Large intestine (tissue), 3 donors: ENCODE measurements around the gene SEMA5A. TPM values are rescaled to one million over a fixed set of nuclear protein-coding genes. Genes with fewer than 3 reads are reported as not detected.

Source experiments
- DNase-seq, 2 donors: peaks; one replicate each; pipeline versions ENCODE4 v3.0.0 to v3.0.0-alpha.2; 2013
- H3K27ac ChIP-seq: one replicate; pipeline ENCODE4 v1.5.1; 2013; ENCODE audit warnings: low read length
- H3K27me3 ChIP-seq: 2 replicates; pipeline ENCODE4 v1.6.1; 2013; ENCODE audit warnings: low read length; ENCODE audit not compliant: control insufficient read depth, insufficient read depth
- H3K36me3 ChIP-seq: 2 replicates; pipeline ENCODE4 v1.6.1; 2013; ENCODE audit warnings: low read length; ENCODE audit not compliant: control insufficient read depth, insufficient read depth
- H3K4me1 ChIP-seq: one replicate; pipeline ENCODE4 v1.6.1; 2013; ENCODE audit warnings: low read length; ENCODE audit not compliant: control insufficient read depth, insufficient read depth
- H3K4me3 ChIP-seq: one replicate; pipeline ENCODE4 v1.5.1; 2013; ENCODE audit warnings: low read length
- H3K9me3 ChIP-seq: one replicate; pipeline ENCODE4 v1.6.1; 2013; ENCODE audit warnings: mild to moderate bottlenecking, low read depth, low read length, moderate library complexity; ENCODE audit not compliant: control insufficient read depth
- WGBS: methylation state at CpG from one replicate; pipeline ENCODE4 v1.1.5; 2013; ENCODE audit warnings: low lambda C conversion rate; ENCODE audit not compliant: insufficient coverage; 5-methylcytosine and 5-hydroxymethylcytosine counted together
- polyA plus RNA-seq: library from polyadenylated mRNA; unstranded; fragments of 120-200 nt; gene quantifications from one replicate; pipeline ENCODE4 v1.2.1, GENCODE V29; 2013

SEMA5A gene
- polyA plus RNA-seq, 1 donor = 11.9 TPM

DNA sequence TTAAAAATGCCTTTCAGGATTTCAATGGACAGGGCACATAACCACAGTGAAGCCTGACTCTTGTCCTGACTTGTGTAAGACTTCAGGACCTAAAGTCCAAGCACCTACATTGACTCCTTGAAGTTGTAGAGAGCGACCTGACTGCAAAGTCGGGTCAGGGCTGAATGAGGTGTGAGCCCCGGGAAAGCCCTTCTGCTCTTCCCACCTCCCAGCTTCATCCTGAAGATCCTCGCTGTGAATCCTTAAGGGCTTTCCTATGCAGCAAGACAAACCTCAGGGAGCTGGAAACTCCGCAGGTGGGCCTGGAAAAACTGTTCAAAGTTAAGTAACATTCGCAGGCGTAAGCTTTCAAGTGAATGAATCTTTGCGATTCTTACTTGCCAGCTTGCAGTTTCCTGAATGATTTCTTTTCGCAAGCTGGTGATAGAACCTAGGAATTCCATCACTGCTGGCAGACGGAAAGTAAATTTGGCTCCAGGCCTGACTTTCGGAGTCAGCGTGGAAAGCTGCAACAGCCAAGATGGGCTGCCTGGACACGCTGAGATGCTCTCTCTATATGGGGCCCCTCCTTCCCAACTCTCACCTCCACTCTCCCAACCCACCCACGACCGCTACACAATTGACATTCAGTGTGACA lies 10.9 kb downstream of the SEMA5A start:
- Histone ChIP-seq H3K27ac (no peak overlapping the region), H3K27me3 (no peaks in the 10 kb centered on the region), H3K4me1 (no peaks in the 10 kb centered on the region), H3K4me3 (no peak overlapping the region), H3K9me3 (no peaks in the 10 kb centered on the region), H3K36me3 (no peaks in the 10 kb centered on the region)
- DNase-seq = no peak
- no CpG with 5 or more reads among the region's 15 CpGs for WGBS

- 90% methylated on average over 2 of the region's 7 CpGs for WGBS
- Histone ChIP-seq H3K27me3 (no peaks in the 10 kb centered on the region), H3K36me3 (no peaks in the 10 kb centered on the region)
These were observed 12.1 kb downstream of the SEMA5A start for GRCh38 chr5:9533562-9534364.

GRCh38 chr5:9533096-9533495 lies 12.8 kb downstream of the SEMA5A start:
- Histone ChIP-seq H3K27ac (no peak overlapping the region), H3K36me3 (no peaks in the 10 kb centered on the region), H3K4me3 (no peak overlapping the region), H3K4me1 (no peaks in the 10 kb centered on the region), H3K27me3 (no peaks in the 10 kb centered on the region), H3K9me3 (no peaks in the 10 kb centered on the region)
- DNase-seq = no peak
- WGBS = 100% methylated on average over 2 of the region's 4 CpGs

More at GRCh38 chr5:9533562-9534364, 12.1 kb downstream of the SEMA5A start:
- no peak overlapping the region for H3K27ac ChIP-seq
- DNase-seq = no peak
- no peak overlapping the region for H3K4me3 ChIP-seq
- H3K4me1 ChIP-seq = no peaks in the 10 kb centered on the region
- no peaks in the 10 kb centered on the region for H3K9me3 ChIP-seq

DNA sequence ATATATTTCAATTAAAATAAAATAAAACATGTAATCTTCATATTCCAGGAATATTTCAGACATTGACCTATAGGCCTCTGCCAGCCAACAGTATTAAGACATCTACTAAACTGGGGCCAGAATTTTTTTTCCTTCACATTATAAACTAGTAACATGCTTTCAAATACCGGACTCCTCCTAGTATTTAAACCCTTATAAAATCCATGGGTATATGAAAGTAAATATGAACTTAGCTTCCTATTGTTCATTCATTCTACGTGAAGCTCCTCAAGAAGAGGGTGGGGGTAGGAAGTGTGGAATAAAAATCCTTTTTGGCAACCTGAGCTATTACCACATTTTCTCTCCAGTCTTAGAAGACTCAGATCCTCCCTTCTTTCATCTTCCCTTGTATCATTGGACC lies 16.4 kb downstream of the SEMA5A start:
- H3K36me3 ChIP-seq = no peaks in the 10 kb centered on the region
- no peaks in the 10 kb centered on the region for H3K4me1 ChIP-seq
- H3K27me3 ChIP-seq = no peaks in the 10 kb centered on the region
- H3K4me3 ChIP-seq = no peak overlapping the region
- H3K9me3 ChIP-seq = no peaks in the 10 kb centered on the region
- H3K27ac ChIP-seq = no peak overlapping the region
- DNase-seq = no peak
- 80% methylated on average over 1 of the region's 2 CpGs for WGBS

GRCh38 chr5:9529041-9529480 lies 16.8 kb downstream of the SEMA5A start:
- no peak overlapping the region for H3K4me3 ChIP-seq
- no peak for DNase-seq
- H3K27ac ChIP-seq = no peak overlapping the region
- no peaks in the 10 kb centered on the region for H3K36me3 ChIP-seq
- no peaks in the 10 kb centered on the region for H3K27me3 ChIP-seq
- no peaks in the 10 kb centered on the region for H3K9me3 ChIP-seq
- H3K4me1 ChIP-seq = no peaks in the 10 kb centered on the region
- WGBS = no CpG with 5 or more reads among the region's 6 CpGs

GRCh38 chr5:9524941-9525340 lies 20.9 kb downstream of the SEMA5A start:
- H3K4me3 ChIP-seq = no peak overlapping the region
- no peak overlapping the region for H3K27ac ChIP-seq
- DNase-seq = peak in 1 of 2 donors; percentile 24
- no CpG with 5 or more reads among the region's 1 CpG for WGBS
- no peaks in the 10 kb centered on the region for H3K4me1 ChIP-seq
- no peaks in the 10 kb centered on the region for H3K9me3 ChIP-seq
- no peaks in the 10 kb centered on the region for H3K36me3 ChIP-seq
- no peaks in the 10 kb centered on the region for H3K27me3 ChIP-seq

GRCh38 chr5:9523090-9523823 lies 22.6 kb downstream of the SEMA5A start:
- H3K27ac ChIP-seq = no peak overlapping the region
- H3K27me3 ChIP-seq = no peaks in the 10 kb centered on the region
- WGBS = no CpG with 5 or more reads among the region's 7 CpGs
- no peaks in the 10 kb centered on the region for H3K4me1 ChIP-seq
- H3K36me3 ChIP-seq = no peaks in the 10 kb centered on the region
- no peak for DNase-seq
- H3K9me3 ChIP-seq = no peaks in the 10 kb centered on the region
- H3K4me3 ChIP-seq = no peak overlapping the region

DNA sequence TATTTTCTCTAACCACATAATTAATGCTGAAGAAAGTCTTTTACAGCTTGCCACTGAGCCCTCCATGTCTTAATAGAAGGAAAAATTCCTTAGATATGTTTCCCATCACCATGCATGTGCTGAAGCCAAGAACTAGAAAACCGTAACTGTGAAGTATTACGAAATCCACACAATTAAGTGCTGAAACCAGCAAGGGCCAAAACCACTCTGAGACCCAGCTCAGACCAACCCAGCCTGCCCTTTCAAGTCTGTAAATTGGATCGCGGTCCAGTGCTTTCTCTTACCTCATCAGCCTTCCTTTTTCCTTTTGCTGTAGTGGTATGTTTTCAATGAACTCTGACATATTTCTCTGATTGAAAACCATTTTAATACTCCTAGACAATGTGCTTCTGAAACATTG lies 26.3 kb downstream of the SEMA5A start:
- Histone ChIP-seq H3K27ac (no peak overlapping the region), H3K4me3 (no peak overlapping the region), H3K36me3 (no peaks in the 10 kb centered on the region), H3K27me3 (no peaks in the 10 kb centered on the region), H3K9me3 (no peaks in the 10 kb centered on the region), H3K4me1 (peaks cover 2% of the 10 kb centered on the region)
- WGBS = 60% methylated on average over 1 of the region's 4 CpGs
- no peak for DNase-seq

- Histone ChIP-seq H3K9me3 (no peaks in the 10 kb centered on the region), H3K27me3 (no peaks in the 10 kb centered on the region), H3K36me3 (no peaks in the 10 kb centered on the region), H3K4me1 (peaks cover 2% of the 10 kb centered on the region), H3K27ac (no peak overlapping the region), H3K4me3 (no peak overlapping the region)
- no CpG with 5 or more reads among the region's 5 CpGs for WGBS
- DNase-seq = no peak
These were observed 29.3 kb downstream of the SEMA5A start for GRCh38 chr5:9516591-9516990.

DNA sequence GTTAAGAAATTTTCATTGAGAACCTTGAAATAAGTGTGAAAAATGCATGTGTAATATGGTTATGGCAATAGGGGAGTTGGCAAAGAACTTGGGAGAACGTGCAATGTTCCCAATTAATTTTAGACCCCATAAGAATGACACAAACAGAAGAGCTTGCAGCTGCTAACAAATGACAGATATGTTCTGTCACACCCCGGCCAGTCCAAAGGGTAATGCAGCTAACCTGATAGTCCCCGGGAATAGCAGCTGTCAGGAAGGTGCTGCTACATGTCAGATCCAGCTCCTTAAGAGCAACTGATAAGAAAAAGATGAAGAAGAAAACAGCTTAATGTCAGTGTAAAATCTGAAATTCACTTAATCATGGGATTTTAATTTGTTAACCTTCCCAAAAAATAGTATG lies 30.4 kb downstream of the SEMA5A start:
- Histone ChIP-seq H3K36me3 (no peaks in the 10 kb centered on the region), H3K4me3 (no peak overlapping the region), H3K4me1 (peaks cover 2% of the 10 kb centered on the region), H3K27me3 (no peaks in the 10 kb centered on the region), H3K9me3 (no peaks in the 10 kb centered on the region), H3K27ac (no peak overlapping the region)
- WGBS = no CpG with 5 or more reads among the region's 3 CpGs
- peak; percentile 26 to 66 for DNase-seq
